HG03196 (cell line): ENCODE data around the gene GNA14.
"Not testable (repeated sequence)": the region's sequence is repeated elsewhere in the genome, so short reads cannot be mapped to it uniquely, and the experiment has no call there.

Source experiments
- ATAC-seq: cut with Tn5 transposase; IDR thresholded peaks from one replicate; pipeline ENCODE4 v1.9.1; 2021; ENCODE audit not compliant: unreplicated experiment

Gene GNA14

DNA sequence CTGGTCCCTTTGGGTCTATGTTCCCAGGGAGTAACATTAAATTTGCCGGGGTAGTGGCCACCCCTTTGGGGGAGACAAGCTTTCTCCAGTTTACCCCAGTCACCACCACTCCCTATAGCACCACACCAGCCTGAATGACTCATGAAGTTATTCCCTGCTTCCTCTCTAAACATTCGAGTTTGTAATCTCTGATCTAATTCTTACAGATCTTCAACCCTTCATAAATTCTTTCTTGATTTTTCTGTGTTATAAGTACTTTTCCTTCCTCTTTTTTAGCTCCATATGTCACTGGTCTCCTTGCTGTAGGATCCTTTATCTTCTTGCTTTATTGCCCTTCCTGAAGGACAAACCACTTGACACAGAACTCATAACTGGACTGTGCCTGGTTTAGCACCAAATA lies 55.6 kb downstream of the GNA14 start:
- ATAC-seq = no peak

DNA sequence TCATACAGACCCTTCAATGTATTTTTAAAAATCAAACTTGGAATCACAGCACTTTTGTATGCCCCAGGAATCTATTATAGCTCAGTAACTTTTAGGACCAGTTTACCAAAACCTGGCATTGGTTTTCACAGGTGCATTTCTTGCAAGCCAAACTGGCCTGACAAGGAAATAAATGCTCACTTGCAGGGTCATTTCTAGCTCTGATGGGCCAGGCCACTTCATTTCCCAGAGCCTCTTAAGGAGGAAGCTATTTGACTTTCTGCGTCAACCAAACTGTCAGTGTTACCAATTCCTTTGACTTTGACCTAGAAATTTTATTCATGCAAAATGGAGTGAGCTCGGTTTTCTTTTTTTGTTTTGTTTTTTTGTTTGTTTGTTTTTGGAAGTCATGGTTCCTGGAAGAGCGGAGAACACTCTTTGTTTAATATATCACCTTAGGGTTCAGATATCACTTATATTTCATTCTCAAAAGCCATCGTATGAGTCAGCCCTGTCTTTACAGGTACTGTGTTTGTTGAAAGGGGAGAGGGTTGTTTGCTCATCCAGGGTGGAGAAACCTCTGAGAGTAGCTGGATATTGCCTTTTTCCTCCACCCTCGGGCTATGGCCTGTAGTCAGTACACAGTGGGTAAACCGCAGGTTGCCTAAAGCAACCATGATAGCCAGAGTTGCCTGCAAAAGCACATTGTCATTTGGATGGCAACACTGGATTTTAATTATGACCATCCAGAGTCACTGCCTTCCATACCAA lies 58.9 kb downstream of the GNA14 start:
- ATAC-seq = no peak

DNA sequence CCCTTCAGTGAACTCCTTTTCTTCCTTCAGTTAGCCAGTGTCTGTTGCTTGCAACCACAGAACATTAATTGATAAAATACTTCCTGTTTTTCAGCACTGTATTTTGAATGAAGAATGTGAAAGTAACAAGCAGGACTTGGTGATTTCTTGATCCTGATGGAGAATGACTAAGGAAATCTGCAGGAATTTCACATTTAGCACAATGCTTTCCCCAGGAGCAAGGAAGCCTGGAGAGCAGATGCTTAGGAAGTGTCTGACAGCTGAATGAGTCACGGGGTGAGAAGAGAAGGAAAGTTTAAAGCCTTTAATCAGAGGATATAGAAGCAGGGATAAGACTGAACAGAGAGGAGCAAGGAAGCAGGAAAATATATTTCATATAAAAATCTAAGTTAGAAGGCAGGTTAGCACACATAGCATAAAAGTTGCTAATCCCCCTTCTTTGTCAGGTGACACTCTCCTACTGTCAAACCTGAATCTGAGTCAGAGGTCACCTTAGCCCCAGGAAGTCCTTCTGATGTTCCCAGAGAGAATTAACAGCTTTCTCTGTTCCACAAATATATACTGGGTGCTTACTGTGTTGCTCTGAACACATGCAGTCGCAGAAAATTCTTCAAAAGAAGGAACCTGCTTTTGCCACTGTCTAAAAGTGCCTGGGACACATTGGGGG lies 59.7 kb downstream of the GNA14 start:
- no peak for ATAC-seq

DNA sequence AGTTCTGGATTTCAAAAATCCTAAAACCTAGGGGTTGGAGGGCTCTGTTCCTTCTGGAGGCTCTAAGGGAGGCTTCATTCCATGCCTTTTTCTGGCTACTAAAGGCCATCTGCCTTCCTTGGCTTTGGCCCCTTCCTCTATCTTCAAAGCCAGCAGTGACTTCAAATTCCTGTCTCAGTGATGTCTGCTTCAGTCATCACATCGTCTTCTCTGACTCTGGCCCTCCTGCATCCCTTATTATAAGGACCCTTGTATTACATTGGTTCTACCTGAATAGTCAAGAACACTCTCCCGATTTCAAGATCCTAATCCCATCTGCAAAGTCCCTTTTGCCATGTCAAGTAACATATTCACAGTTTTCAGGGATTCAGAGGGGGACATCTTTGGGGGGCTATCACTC lies 60.3 kb downstream of the GNA14 start:
- ATAC-seq = no peak

DNA sequence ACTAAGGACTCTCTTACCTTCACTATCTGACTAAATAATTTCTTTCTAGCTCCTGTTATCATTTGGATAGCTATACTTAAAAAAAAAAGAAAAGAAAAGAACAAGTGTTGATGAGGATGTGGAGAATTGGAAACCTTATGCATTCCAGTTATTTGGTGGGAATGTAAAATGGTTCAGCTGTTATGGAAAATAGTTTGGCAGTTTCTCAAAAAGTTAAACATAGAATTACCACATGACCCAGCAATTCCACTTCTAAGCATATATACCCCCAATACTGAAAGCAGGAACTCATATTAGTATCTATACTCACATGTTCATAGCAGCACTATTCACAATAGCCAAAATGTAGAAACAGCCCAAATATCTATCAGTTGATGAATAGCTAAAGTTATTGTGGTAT lies 61.1 kb downstream of the GNA14 start:
- ATAC-seq = no peak

DNA sequence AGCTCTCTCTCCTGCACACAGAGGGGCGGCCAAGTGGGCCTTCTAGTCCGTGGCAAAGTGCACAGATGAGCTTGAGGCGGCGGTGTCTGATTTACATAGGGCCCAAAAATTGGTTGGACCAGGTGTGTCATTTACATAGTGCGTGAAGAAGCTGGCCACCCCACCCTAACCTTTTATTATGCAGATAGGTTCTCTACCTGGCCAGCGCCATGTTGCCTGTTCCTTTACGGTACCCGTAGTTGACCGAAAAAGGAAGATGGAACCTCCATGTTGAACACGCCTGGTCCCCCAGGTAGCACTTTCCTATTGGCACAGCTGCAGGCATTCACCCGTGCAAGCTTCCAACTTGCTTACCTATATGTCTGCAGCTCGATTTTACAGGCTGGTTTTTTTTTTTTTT lies 61.5 kb downstream of the GNA14 start:
- no peak for ATAC-seq

DNA sequence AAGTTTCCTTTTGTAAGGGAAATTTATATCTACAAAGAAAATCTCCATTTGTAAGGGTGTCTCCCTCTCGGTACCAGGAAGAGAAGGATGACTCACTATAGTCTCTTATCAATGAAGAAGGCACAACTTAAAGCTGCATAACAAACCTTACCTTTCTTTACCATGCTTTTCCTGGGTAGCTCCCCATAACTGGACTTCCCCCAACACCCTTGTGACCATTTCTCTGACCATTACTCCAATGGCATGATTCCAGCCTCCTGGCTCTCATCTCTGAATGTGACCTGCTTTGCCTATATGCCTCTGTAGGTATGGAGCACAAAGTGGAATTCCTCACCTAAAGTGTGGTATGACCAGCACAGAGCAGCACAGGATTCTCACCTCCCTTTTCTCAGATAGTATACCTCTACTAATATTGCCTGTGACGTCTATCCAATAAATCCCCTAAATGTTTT lies 62.8 kb downstream of the GNA14 start:
- no peak for ATAC-seq

DNA sequence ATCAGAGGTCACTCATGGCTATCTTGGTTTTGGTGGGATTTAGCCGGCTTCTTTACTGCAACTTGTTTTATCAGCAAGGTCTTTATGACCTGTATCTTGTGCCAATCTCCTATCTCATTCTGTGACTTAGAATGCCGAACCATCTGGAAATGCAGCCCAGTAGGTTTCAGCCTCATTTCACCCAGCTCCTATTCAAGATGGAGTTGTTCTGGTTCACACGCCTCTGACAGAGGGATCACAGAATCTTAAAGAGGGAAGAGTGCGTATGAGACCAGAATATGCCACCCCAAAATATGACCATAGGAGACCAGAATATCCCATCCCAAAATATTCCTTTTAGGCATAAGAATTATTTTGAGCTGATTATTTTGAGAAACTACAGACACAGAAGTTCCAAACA lies 63.2 kb downstream of the GNA14 start:
- ATAC-seq = not testable (repeated sequence)

DNA sequence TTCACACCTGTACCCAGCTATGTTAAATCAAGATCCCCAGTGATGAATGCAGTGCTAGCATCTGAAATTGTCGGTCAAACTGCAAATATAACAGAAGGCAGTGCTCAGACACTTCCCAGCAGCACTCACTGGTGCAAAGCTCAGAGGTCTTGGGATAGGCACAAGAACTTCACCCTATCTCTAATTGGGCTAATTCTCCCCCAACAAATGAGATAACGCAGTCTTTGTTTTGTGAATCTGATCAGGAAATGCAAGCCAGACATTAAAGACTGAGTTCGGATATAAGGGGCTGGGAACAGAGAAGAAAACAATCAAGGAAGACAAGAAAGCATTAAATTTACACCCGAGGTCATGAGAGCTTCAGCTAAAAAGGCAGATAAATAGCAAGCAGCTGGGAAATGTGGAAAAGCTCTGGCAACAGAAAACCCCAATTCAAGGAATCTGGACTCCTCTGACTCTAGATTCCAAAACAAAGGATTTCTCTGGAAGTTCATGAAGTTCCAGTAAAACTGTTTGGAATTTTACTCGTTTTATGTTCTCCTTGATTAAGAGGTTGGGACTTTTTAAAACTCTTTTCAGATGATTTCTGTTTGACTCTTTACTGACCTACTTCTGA lies 65.1 kb downstream of the GNA14 start:
- ATAC-seq = no peak

DNA sequence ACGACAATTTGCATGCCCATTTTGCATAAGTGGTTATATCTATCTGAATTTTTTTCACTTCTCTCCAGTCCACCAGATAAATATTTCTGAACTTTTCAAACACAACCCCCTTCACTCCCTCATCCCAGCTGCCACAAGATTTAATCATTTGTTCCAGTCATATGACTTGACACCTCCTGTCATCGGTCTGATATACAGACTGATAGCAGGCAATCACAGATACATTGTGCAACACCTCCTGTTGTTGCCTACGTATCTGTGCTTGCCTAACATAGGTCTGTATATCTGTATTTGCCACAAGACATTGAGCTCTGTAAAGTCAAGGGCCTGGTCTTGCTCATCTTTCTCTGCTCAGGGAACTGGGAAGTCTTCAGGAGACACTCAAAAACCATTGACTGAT lies 65.6 kb downstream of the GNA14 start:
- no peak for ATAC-seq

DNA sequence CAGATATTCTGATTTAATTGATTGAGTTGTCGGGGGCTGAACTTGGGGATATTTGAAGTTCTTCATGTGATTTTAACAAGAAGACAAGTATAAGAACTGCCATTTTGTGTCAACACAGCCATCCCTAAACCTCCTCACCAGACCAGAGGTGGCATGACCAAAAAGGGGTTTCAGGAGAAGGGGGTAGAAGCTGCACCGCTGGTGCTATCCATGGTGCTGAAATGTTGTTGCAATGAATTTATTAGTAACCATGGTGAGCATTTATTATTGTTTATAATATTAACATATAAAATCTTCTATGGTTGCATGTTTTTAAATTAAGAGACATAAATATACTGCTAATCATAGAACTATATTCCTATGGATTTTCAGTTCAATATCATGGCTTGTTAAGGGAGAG lies 72.3 kb downstream of the GNA14 start:
- no peak for ATAC-seq

DNA sequence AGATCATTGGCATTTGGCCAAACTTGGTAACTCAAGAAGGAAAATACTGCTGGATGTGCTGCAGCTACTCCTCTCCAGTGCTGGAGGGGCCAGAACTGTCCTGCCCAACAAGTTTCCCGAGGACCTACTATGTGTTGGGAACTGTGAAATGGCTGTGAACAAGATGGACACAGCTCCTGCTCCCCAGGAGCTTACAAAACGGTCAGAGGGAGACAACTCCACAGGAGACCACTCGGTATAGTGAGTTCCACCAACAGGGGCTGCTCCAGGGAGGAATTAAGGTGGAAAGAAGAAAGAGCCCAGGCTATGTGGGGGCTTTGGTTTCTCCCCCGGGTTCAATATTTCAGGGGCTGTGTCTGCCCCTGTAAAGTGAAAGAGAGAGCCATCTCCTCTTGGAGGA lies 78.8 kb downstream of the GNA14 start:
- no peak for ATAC-seq

DNA sequence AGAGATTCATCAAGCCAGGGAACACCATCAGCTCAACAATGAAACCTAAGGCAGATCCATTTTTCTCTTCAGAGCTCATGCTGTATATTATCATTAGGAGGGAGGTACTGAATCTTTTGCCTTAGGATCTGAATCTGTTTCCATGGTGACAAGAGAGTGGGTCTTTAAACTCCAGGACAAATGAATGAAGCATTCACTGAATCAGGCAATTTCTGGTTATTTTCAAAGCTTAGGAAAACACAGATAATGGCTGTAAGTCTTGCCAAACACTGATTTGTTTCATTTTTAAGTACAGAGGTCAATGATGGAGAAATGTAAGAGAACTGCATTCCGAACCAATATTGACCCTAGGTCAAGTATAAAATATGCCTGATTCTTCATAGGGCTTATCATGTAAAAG lies 84.9 kb downstream of the GNA14 start:
- ATAC-seq = no peak

DNA sequence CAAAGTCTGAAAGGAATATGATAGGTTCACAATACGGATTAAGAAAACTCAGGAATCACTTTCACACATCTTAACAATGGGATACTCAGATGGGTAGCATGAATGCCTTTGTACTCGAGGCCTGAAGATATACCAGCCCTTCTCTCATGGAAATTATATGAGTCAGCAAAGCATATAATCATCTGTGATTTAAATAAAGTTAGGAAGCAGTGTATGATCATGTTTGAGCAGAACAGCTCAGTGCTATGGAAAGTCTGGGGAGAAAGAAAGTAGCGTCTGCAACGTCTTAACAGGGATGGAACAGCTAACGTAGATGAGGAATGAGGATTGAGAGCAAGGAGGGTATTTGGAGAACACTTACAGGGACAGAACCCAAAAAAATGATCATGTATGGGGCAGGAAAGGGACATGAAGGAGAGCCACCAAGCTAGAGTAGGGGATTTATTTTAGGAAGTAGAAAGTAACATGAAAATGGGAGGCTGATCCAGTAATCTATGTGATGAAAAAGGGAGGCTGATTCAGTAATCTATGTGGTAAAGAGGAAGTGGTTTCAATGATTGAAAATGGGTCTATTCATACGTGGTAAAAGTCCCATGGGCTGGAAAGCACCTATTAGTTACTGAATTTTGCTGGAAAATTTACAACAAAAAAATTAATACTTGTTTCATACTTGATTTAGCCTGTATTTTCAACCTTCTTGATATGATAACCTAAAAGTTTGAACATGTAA lies 85.9 kb downstream of the GNA14 start:
- no peak for ATAC-seq

DNA sequence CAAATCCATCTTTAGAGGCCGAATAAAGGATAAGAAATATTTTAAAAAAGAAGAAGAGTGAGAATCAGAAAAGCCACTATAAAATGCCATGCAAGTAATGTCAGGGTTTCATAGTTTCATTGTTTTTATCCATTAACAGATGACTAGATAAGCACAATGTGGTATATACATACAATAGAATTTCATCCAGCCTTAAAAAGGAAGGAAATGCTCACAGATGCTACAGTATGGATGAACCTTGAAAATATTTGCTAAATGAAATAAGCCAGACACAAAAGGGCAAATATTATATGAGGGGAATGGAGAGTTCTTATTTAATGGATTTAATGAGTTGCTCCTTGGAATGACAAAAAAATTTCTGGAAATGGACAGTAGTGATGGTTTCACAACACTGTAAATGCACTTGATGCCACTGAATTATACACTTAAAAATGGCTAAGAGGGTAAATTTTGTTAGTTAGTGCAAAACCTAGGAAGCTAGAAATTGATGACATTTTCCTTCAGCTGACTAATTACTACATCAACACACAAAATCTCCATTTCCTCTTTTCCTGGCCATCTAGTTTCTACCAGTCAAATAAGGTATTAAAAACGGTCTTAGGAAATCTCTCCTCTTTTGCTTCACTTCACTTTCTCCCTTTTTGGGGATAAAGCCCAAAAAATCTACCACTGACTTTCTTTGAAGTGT lies 86.6 kb downstream of the GNA14 start:
- no peak for ATAC-seq

DNA sequence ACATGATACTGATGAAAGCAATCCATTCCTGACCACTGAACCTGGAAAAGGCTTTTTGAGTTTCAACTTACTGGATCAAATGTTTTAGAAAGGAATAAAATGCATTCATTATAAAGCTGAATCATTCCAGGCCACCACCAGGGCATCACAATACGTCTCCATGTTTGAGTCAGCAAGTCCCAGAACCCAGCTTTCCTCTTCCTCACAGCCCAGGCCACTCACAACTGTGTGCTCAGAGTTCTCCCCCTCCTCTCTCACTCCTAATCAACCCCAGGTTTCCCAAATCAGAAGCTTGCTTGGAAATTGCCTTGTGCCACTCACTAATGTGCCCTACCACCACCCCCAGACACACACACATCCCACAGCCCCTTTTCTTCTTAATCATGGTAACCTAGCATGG lies 91.7 kb downstream of the GNA14 start:
- ATAC-seq = no peak

DNA sequence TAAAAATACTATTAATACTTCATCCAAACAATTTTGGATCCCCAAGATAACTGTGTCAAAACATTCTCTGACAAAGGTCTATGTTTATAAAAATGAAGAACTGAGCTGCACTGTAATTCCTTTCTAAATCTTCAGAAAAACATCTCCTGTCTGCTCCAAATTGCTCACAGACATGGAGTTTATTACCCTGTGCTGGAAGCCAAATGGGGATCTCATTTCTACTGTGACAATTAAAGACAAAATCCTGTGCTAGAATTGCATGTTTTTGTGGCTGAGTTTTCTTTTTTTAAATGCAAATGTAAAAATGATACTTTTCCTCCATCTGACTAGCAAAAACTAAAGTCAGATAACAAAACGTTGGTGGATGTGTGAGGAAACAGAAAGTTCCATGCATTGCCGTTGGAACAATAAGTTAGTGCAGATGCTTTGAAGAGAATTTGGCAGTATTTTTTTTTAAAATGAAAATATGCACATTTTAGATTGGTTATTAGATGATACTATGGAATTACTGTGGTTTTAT lies 93.5 kb downstream of the GNA14 start:
- ATAC-seq = no peak

DNA sequence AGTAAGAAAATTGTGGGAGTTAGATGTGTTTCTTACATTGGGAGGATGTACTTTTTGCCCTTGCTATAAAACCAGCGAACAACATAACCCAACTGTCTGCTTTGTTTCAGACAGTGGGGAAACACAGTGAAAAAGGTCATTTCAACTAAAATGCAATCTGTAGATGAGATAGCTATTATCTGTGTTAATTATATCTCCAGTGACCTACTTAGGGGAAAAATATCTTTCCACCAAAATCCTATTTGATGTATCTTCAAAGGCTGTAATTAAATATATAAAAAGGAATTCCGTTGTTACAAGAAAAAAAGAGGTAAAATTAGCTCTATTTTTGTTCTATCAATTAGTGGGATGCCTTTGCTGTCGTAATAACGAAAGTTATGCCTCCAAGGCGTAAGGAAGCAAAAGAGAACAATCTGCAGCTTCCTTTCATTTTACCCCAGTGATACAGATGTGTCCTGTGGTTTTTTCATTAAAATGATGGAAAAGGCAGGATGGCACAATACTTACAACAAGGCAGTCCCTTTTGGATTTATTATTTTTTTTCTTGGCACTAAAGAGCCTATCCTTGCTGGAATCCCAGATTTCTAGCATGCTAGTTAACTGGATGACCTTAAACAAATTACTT lies 100.9 kb downstream of the GNA14 start:
- no peak for ATAC-seq

DNA sequence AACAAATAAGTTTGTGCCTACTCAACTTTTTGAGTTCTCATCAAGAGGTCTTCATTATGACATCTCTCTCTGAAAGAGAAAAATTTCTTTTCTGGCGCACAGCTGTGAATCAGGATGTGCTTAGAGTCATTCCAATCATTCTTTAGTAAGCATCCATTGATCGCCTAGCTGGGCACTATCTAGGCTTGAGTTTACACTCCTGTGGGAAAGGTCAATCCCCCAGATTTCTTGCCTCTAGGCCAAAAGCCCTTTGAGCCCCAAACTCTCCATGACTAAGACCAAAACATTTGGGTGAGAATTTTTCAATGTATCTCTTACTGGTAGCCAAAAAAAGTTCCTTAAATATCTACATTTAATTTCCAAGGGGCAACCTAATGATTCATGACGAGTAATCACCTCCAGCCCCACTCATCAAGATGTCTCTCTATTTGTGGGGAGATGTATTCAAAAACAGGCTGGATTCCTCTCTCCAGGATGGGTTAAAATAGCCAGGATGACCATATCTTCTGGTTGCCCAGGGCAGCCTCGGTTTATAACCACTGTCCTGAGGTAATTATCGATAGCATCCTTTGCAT lies 101.7 kb downstream of the GNA14 start:
- no peak for ATAC-seq

DNA sequence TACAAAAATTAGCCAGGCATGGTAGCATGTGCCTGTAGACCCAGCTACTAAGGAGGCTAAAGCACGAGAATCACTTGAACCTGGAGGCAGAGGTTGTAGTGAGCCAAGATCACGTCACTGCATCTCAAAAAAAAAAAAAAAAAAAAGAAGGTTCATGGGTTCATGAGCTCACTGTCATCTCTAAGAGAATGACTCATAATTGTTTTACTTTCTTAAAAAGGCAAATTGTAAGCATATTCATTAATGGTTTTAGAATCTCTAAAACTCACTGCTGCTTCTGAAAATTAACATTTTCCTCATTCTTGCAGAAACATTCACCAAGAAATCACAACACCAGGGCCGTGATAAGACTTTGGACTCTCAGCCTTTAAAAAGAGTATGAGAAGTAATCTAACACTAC lies 103.6 kb downstream of the GNA14 start:
- ATAC-seq = no peak
